TTC549 (cell line): Measurements from ENCODE around the gene MYO1B.

Experiments used
- FAIRE-seq: peaks from 2 replicates; lab custom pipeline; 2012; peaks lifted over from hg19 to GRCh38; lab: Jason Lieb, UNC

MYO1B gene

DNA sequence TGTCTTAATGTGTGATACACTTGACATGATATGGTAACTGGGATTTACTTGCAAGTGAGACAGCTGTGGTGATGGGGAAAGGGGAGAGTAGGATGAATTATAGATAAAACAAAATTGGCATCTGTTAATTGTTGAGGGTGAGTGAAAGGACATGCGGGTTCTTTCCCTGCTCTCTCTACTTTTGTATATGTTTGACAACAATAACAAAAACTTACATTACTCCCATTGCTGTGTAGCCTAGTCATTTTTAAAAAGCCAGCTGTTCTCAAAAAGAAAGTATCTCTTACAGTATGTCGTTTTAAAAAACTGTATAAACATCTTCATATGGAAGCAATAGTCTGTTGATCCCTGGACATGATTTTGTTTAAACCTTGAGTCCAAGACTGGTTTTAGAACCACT lies 117.6 kb downstream of the MYO1B start:
- FAIRE-seq: no peak

DNA sequence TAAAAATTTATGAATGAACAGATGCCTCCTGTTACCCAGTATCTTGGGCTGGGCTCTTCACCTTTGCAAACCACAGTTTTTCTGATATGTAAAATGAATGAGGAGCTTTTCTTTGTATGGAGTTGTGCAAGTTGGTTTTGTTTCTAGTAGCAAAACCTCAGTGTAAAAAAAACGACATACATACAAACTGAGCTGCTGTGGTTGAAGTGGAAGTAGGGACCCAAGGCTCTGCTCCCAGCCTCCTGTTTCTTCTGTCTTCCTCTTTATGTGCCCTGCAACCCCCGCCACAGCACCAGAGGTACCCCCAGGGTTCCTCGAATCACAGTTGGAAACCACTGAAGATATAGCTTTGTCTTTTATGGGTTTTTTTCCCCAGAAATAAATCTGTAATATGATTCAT lies 118.1 kb downstream of the MYO1B start:
- no peak for FAIRE-seq

DNA sequence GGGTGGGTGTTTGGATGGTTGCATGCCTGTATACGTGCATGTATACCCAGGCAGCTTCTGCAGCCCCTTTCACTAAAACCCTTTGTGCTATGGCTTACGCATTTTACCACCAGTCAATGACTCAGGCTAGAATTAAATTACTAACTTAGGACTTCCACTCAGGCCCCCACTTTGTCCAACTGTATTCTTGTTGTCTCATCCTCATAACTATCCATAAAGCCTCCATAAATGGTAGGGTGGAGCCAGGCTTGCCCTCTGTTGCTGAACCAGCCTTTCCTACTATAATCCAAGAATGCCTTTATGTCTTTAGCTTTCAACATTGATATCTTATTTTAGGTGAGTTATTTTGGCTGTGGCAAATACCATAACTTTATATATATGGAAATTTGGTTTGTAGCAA lies 119.9 kb downstream of the MYO1B start:
- FAIRE-seq: no peak

DNA sequence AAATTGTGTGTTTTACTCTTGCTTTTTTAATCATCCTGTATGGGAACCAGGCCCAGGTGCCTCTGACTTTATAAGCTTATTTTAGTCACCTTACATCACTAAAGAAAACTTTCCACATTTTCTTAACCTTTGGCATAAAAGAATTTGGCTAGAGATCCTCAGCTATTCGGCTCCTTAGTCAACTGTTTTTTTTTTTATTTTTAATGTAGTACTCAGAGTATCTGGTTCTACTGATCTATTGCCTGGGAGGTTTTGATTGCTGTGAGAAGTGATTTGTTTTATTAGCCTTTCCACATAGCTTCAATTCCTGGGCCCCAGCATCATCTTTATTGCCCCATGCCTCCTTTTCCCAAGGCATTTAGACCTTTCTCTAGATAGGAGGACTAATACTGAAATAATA lies 121.0 kb downstream of the MYO1B start:
- FAIRE-seq: no peak

- no peak for FAIRE-seq
Measured at GRCh38 chr2:191369034-191369433, 123.8 kb downstream of the MYO1B start.

DNA sequence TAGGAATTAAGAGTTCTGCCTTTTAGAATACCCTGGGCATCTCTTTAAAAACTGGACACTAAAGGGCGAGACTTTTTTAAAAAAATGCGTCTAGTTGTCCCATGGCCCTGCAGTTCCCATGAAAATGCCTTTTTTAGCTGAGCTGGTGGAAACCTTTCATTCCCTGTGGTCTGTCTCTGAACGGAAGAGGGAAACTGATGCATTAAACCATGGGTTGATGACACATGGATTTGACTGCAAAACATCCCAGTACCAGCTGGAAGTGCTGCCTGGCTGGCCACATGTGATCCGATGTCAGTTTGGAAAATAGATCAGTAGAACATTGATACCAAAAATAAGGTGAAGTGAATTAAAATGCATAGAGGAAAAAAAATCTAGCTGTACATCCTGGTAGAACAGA lies 129.2 kb downstream of the MYO1B start:
- no peak for FAIRE-seq

GRCh38 chr2:191374939-191375338 lies 129.7 kb downstream of the MYO1B start:
- no peak for FAIRE-seq

GRCh38 chr2:191376981-191377629 lies 131.9 kb downstream of the MYO1B start:
- FAIRE-seq: no peak

- no peak for FAIRE-seq
Measured at GRCh38 chr2:191379375-191379774, 134.2 kb downstream of the MYO1B start.

GRCh38 chr2:191382801-191383200 lies 137.6 kb downstream of the MYO1B start:
- FAIRE-seq: no peak

GRCh38 chr2:191383486-191383885 lies 138.3 kb downstream of the MYO1B start:
- no peak for FAIRE-seq

- FAIRE-seq: no peak
Measured at GRCh38 chr2:191384829-191385228, 139.6 kb downstream of the MYO1B start.

GRCh38 chr2:191385416-191386160 lies 140.4 kb downstream of the MYO1B start:
- no peak for FAIRE-seq

DNA sequence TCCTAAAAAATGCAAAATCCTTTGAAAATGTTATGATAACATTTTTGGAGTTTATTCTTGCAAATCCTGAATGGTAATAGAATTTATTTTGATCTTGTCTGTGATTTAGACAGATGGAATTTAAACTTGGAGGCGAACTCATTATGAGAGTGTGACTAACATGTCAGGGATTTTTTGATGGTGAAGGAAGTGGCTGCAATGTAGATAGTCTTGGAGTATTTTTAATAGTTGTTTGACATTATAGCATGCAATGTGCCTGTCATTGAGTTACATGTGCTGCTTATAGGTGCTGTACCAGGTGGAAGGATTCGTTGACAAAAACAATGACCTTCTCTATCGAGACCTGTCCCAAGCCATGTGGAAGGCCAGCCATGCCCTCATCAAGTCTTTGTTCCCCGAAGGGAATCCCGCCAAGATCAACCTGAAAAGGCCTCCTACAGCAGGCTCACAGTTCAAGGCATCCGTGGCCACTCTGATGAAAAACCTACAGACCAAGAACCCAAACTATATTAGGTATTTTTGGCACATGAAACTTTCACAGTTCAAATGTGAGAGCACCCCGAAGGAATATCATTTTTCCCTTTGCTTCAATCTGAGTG lies 141.8 kb downstream of the MYO1B start:
- FAIRE-seq: no peak

DNA sequence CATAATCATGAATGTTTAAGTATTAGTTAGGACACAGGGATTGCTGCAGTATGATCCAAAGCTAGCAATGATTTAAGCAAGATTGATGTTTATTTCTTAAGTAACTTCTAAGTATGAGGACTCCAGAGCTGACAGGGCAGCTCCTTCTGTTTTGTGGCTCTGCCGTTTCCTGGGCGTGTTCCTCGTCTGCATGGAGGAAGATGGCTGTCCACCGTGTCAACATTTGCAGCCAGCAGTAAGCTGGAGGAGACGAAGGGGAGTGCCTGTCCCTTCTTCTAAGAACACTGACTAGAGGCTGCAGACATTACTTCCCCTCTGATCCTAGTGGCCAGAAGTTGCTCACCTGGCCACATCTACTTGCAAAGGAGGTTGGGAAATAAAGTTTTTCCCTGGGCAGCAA lies 144.1 kb downstream of the MYO1B start:
- no peak for FAIRE-seq

GRCh38 chr2:191391171-191391570 lies 146.0 kb downstream of the MYO1B start:
- no peak for FAIRE-seq

DNA sequence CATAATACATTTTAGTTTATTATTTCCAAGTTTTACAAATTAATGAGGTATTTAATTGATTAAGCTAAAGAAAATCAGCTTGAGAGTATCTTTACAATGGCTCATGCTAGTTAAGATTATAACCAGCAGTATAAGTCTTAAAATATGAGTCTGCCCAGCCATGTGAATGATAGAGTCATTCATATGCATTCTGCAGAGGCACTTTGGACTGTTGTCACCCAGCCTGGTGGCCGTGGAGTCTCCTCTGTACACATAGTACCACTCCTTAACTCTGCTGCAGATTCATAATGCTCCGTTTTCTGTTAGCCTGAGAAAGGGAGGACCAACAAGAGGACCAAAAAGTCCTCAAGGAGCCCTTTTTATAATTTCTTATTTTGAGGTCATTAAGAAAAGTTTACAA lies 148.8 kb downstream of the MYO1B start:
- FAIRE-seq: no peak

- no peak for FAIRE-seq
Measured at GRCh38 chr2:191396794-191397193, 151.6 kb downstream of the MYO1B start.

- FAIRE-seq: no peak
Measured at GRCh38 chr2:191399601-191400000, 154.4 kb downstream of the MYO1B start.

GRCh38 chr2:191401287-191401686 lies 156.1 kb downstream of the MYO1B start:
- FAIRE-seq: no peak

- no peak for FAIRE-seq
Measured at GRCh38 chr2:191402966-191403565, 157.9 kb downstream of the MYO1B start.

DNA sequence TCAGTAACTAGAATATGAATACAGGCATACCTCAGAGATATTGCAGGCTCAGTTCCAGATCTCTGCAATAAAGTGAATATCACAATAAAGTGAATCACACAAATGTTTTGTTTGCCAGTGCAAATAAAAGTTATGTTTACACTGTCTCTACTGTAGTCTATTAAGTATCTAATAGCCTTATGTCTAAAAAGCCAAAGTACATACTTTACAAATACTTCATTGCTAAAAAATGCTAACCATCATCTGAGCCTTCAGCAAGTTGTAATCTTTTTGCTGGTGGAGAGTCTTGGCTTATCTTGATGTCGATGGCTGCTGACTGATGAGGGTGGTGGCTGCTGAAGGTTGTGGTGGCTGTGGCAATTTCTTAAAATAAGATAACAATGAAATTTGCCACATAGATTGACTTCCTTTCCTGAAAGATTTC lies 159.4 kb downstream of the MYO1B start:
- FAIRE-seq: no peak

GRCh38 chr2:191405546-191405945 lies 160.3 kb downstream of the MYO1B start:
- FAIRE-seq: no peak
